Hepatocyte (in vitro differentiated cells): ENCODE results near the gene RAD1.

ENCODE experiments used
- CTCF ChIP-seq: fragments of 200-600 bp; sonication (generic); IDR thresholded peaks from 2 replicates; pipeline ENCODE4 v1.5.1; 2016; ENCODE audit warnings: antibody characterized with exemption, mild to moderate bottlenecking; ENCODE audit not compliant: poor library complexity
- EZH2 ChIP-seq: fragments of 200-600 bp; sonication (generic); IDR thresholded peaks from 2 replicates; pipeline ENCODE4 v1.6.1; 2016; ENCODE audit warnings: antibody characterized with exemption, mild to moderate bottlenecking, borderline replicate concordance
- EZH2phosphoT487 ChIP-seq: fragments of 200-600 bp; sonication (generic); IDR thresholded peaks from one replicate; pipeline ENCODE4 v1.6.1; 2018; ENCODE audit warnings: antibody characterized with exemption, mild to moderate bottlenecking, low read depth, moderate library complexity; ENCODE audit not compliant: unreplicated experiment, severe bottlenecking

- TF ChIP-seq CTCF (no peak), EZH2 (no peak), EZH2phosphoT487 (no peak)
Observed at GRCh38 chr5:34924462-34924765, 9.1 kb upstream of the RAD1 start.
